ENCODE data around the gene TM6SF1. TPM values are rescaled to one million over a fixed set of nuclear protein-coding genes. Genes with fewer than 3 reads are reported as not detected.
"Not testable (repeated sequence)": the region's sequence is repeated elsewhere in the genome, so short reads cannot be mapped to it uniquely, and the experiment has no call there.

TM6SF1 gene
- total RNA-seq, 1 experiment from 2014 or later: not detected

GRCh38 chr15:83129791-83130190 lies 22.3 kb downstream of the TM6SF1 start:
- Histone ChIP-seq H3K9me3 (ENCODE audit: low read length) (no peaks in the 10 kb centered on the region), H3K9me2 (replicated peaks; ENCODE audit: insufficient read depth, low read length) (no peaks in the 10 kb centered on the region), H3K4me2 (ENCODE audit: low read depth, low read length, poor library complexity, severe bottlenecking) (no peak overlapping the region), H4K20me1 (ENCODE audit: insufficient read depth, low read depth, low read length) (no peaks in the 10 kb centered on the region), H3K4me3 (ENCODE audit: low read length) (no peak overlapping the region), H3K4me1 (ENCODE audit: low read length) (no peaks in the 10 kb centered on the region), H3K36me3 (ENCODE audit: insufficient read depth, low read length) (no peaks in the 10 kb centered on the region), H3K27ac (ENCODE audit: low read length) (no peak overlapping the region), H3K27me3 (ENCODE audit: low read length) (no peaks in the 10 kb centered on the region), H3K79me2 (ENCODE audit: low read length) (no peaks in the 10 kb centered on the region), H3K9ac (ENCODE audit: low read length) (no peak overlapping the region), H2AFZ (ENCODE audit: low read length) (no peak overlapping the region)
- DNase-seq: no peak

GRCh38 chr15:83132861-83133523 lies 25.5 kb downstream of the TM6SF1 start:
- no peaks in the 10 kb centered on the region for H3K79me2 ChIP-seq (ENCODE audit: low read length)
- no peak for DNase-seq
- no peaks in the 10 kb centered on the region for H3K9me3 ChIP-seq (ENCODE audit: low read length)
- H3K9me2 ChIP-seq (replicated peaks; ENCODE audit: insufficient read depth, low read length): no peaks in the 10 kb centered on the region
- H4K20me1 ChIP-seq (ENCODE audit: insufficient read depth, low read depth, low read length): no peaks in the 10 kb centered on the region
- H3K4me2 ChIP-seq (ENCODE audit: low read depth, low read length, poor library complexity, severe bottlenecking): no peak overlapping the region
- H2AFZ ChIP-seq (ENCODE audit: low read length): no peak overlapping the region
- H3K4me3 ChIP-seq (ENCODE audit: low read length): no peak overlapping the region
- no peak overlapping the region for H3K27ac ChIP-seq (ENCODE audit: low read length)
- no peak overlapping the region for H3K9ac ChIP-seq (ENCODE audit: low read length)
- no peaks in the 10 kb centered on the region for H3K27me3 ChIP-seq (ENCODE audit: low read length)
- no peaks in the 10 kb centered on the region for H3K36me3 ChIP-seq (ENCODE audit: insufficient read depth, low read length)
- H3K4me1 ChIP-seq (ENCODE audit: low read length): no peaks in the 10 kb centered on the region

- H3K27ac ChIP-seq (ENCODE audit: low read length); H3K9ac ChIP-seq (ENCODE audit: low read length); H3K4me2 ChIP-seq (ENCODE audit: low read depth, low read length, poor library complexity, severe bottlenecking); H3K9me3 ChIP-seq (ENCODE audit: low read length); H4K20me1 ChIP-seq (ENCODE audit: insufficient read depth, low read depth, low read length); H3K79me2 ChIP-seq (ENCODE audit: low read length); H3K36me3 ChIP-seq (ENCODE audit: insufficient read depth, low read length); H3K27me3 ChIP-seq (ENCODE audit: low read length); H3K9me2 ChIP-seq (replicated peaks; ENCODE audit: insufficient read depth, low read length); H3K4me3 ChIP-seq (ENCODE audit: low read length); H2AFZ ChIP-seq (ENCODE audit: low read length); H3K4me1 ChIP-seq (ENCODE audit: low read length); DNase-seq: not testable (repeated sequence)
These were observed 34.7 kb downstream of the TM6SF1 start for GRCh38 chr15:83142151-83142550.

- Histone ChIP-seq H3K36me3 (ENCODE audit: insufficient read depth, low read length) (no peaks in the 10 kb centered on the region), H2AFZ (ENCODE audit: low read length) (no peak overlapping the region), H3K9me3 (ENCODE audit: low read length) (no peaks in the 10 kb centered on the region), H3K4me3 (ENCODE audit: low read length) (no peak overlapping the region), H3K9me2 (replicated peaks; ENCODE audit: insufficient read depth, low read length) (no peaks in the 10 kb centered on the region), H3K27ac (ENCODE audit: low read length) (no peak overlapping the region), H3K9ac (ENCODE audit: low read length) (no peak overlapping the region), H3K79me2 (ENCODE audit: low read length) (no peaks in the 10 kb centered on the region), H4K20me1 (ENCODE audit: insufficient read depth, low read depth, low read length) (no peaks in the 10 kb centered on the region), H3K4me1 (ENCODE audit: low read length) (no peaks in the 10 kb centered on the region), H3K4me2 (ENCODE audit: low read depth, low read length, poor library complexity, severe bottlenecking) (no peak overlapping the region), H3K27me3 (ENCODE audit: low read length) (no peaks in the 10 kb centered on the region)
- no peak for DNase-seq
These were observed 37.3 kb downstream of the TM6SF1 start for GRCh38 chr15:83144771-83145170.

GRCh38 chr15:83153288-83153687 lies 45.8 kb downstream of the TM6SF1 start:
- H2AFZ ChIP-seq (ENCODE audit: low read length): no peak overlapping the region
- H3K4me1 ChIP-seq (ENCODE audit: low read length): no peaks in the 10 kb centered on the region
- no peaks in the 10 kb centered on the region for H3K79me2 ChIP-seq (ENCODE audit: low read length)
- no peaks in the 10 kb centered on the region for H3K36me3 ChIP-seq (ENCODE audit: insufficient read depth, low read length)
- no peak overlapping the region for H3K4me2 ChIP-seq (ENCODE audit: low read depth, low read length, poor library complexity, severe bottlenecking)
- H3K27ac ChIP-seq (ENCODE audit: low read length): no peak overlapping the region
- H3K9ac ChIP-seq (ENCODE audit: low read length): no peak overlapping the region
- DNase-seq: no peak
- no peaks in the 10 kb centered on the region for H3K9me2 ChIP-seq (replicated peaks; ENCODE audit: insufficient read depth, low read length)
- H3K4me3 ChIP-seq (ENCODE audit: low read length): no peak overlapping the region
- no peaks in the 10 kb centered on the region for H4K20me1 ChIP-seq (ENCODE audit: insufficient read depth, low read depth, low read length)
- no peaks in the 10 kb centered on the region for H3K27me3 ChIP-seq (ENCODE audit: low read length)
- no peaks in the 10 kb centered on the region for H3K9me3 ChIP-seq (ENCODE audit: low read length)

- DNase-seq: no peak
- Histone ChIP-seq H3K4me1 (ENCODE audit: low read length) (no peaks in the 10 kb centered on the region), H3K79me2 (ENCODE audit: low read length) (no peaks in the 10 kb centered on the region), H3K27ac (ENCODE audit: low read length) (no peak overlapping the region), H3K36me3 (ENCODE audit: insufficient read depth, low read length) (no peaks in the 10 kb centered on the region), H3K27me3 (ENCODE audit: low read length) (no peaks in the 10 kb centered on the region), H3K9ac (ENCODE audit: low read length) (no peak overlapping the region), H3K9me2 (replicated peaks; ENCODE audit: insufficient read depth, low read length) (no peaks in the 10 kb centered on the region), H2AFZ (ENCODE audit: low read length) (no peak overlapping the region), H3K4me2 (ENCODE audit: low read depth, low read length, poor library complexity, severe bottlenecking) (no peak overlapping the region), H3K9me3 (ENCODE audit: low read length) (no peaks in the 10 kb centered on the region), H3K4me3 (ENCODE audit: low read length) (no peak overlapping the region), H4K20me1 (ENCODE audit: insufficient read depth, low read depth, low read length) (no peaks in the 10 kb centered on the region)
These were observed 48.5 kb downstream of the TM6SF1 start for GRCh38 chr15:83155942-83156341.

GRCh38 chr15:83158393-83158792 lies 50.9 kb downstream of the TM6SF1 start:
- no peak for DNase-seq
- Histone ChIP-seq H4K20me1 (ENCODE audit: insufficient read depth, low read depth, low read length) (no peaks in the 10 kb centered on the region), H3K27me3 (ENCODE audit: low read length) (no peaks in the 10 kb centered on the region), H3K79me2 (ENCODE audit: low read length) (no peaks in the 10 kb centered on the region), H3K4me2 (ENCODE audit: low read depth, low read length, poor library complexity, severe bottlenecking) (no peak overlapping the region), H3K4me3 (ENCODE audit: low read length) (no peak overlapping the region), H3K4me1 (ENCODE audit: low read length) (no peaks in the 10 kb centered on the region), H3K9ac (ENCODE audit: low read length) (no peak overlapping the region), H2AFZ (ENCODE audit: low read length) (no peak overlapping the region), H3K9me2 (replicated peaks; ENCODE audit: insufficient read depth, low read length) (no peaks in the 10 kb centered on the region), H3K27ac (ENCODE audit: low read length) (no peak overlapping the region), H3K9me3 (ENCODE audit: low read length) (no peaks in the 10 kb centered on the region), H3K36me3 (ENCODE audit: insufficient read depth, low read length) (no peaks in the 10 kb centered on the region)

GRCh38 chr15:83160741-83161140 lies 53.3 kb downstream of the TM6SF1 start:
- Histone ChIP-seq H3K36me3 (ENCODE audit: insufficient read depth, low read length) (no peaks in the 10 kb centered on the region), H4K20me1 (ENCODE audit: insufficient read depth, low read depth, low read length) (no peaks in the 10 kb centered on the region), H3K79me2 (ENCODE audit: low read length) (no peaks in the 10 kb centered on the region), H3K4me1 (ENCODE audit: low read length) (no peaks in the 10 kb centered on the region), H3K4me3 (ENCODE audit: low read length) (no peak overlapping the region), H3K4me2 (ENCODE audit: low read depth, low read length, poor library complexity, severe bottlenecking) (no peak overlapping the region), H3K27me3 (ENCODE audit: low read length) (no peaks in the 10 kb centered on the region), H3K27ac (ENCODE audit: low read length) (no peak overlapping the region), H3K9me2 (replicated peaks; ENCODE audit: insufficient read depth, low read length) (no peaks in the 10 kb centered on the region), H3K9ac (ENCODE audit: low read length) (no peak overlapping the region), H3K9me3 (ENCODE audit: low read length) (no peaks in the 10 kb centered on the region), H2AFZ (ENCODE audit: low read length) (no peak overlapping the region)
- no peak for DNase-seq

- no peak overlapping the region for H2AFZ ChIP-seq (ENCODE audit: low read length)
These were observed 55.6 kb downstream of the TM6SF1 start for GRCh38 chr15:83163032-83163431.

More at GRCh38 chr15:83163032-83163431, 55.6 kb downstream of the TM6SF1 start:
- H3K36me3 ChIP-seq (ENCODE audit: insufficient read depth, low read length): no peaks in the 10 kb centered on the region
- H3K4me1 ChIP-seq (ENCODE audit: low read length): no peaks in the 10 kb centered on the region
- DNase-seq: no peak
- no peaks in the 10 kb centered on the region for H4K20me1 ChIP-seq (ENCODE audit: insufficient read depth, low read depth, low read length)
- H3K9ac ChIP-seq (ENCODE audit: low read length): no peak overlapping the region
- H3K4me3 ChIP-seq (ENCODE audit: low read length): no peak overlapping the region
- no peaks in the 10 kb centered on the region for H3K79me2 ChIP-seq (ENCODE audit: low read length)
- no peak overlapping the region for H3K27ac ChIP-seq (ENCODE audit: low read length)
- no peak overlapping the region for H3K4me2 ChIP-seq (ENCODE audit: low read depth, low read length, poor library complexity, severe bottlenecking)
- no peaks in the 10 kb centered on the region for H3K9me2 ChIP-seq (replicated peaks; ENCODE audit: insufficient read depth, low read length)
- no peaks in the 10 kb centered on the region for H3K9me3 ChIP-seq (ENCODE audit: low read length)
- no peaks in the 10 kb centered on the region for H3K27me3 ChIP-seq (ENCODE audit: low read length)

All from Karpas-422 (cell line).